HEK293 (cell line): Measurements from ENCODE around the gene PTPRG.
A peak's percentile ranks its signal among the peaks of the same experiment; 100 is the strongest.

Experiments used
- CTCF ChIA-PET: fragments of 350-600 bp; formaldehyde crosslinking; extraction: SDS; loops from one replicate; lab custom pipeline; 2021; ENCODE audit warnings: antibody characterized with exemption; lab: Yijun Ruan, JAX
- POLR2A ChIA-PET: fragments of 300-600 bp; formaldehyde crosslinking; extraction: SDS; loops from one replicate; lab custom pipeline; 2020; ENCODE audit warnings: antibody characterized with exemption, inconsistent platforms; lab: Yijun Ruan, JAX
- H3K27ac ChIP-seq: fragments of 200-500 bp; sonication (Bioruptor generic); 2 replicates; pipeline ENCODE4 v1.5.1; 2014; ENCODE audit warnings: low read depth, low read length, control low read depth, inconsistent platforms; ENCODE audit errors: extremely low read depth
- H3K36me3 ChIP-seq, 2 experiments: fragments of 200-500 bp in 1 of 2; sonication (Bioruptor generic) in 1 of 2; 1 replicate in 1 of 2; 2 replicates in 1 of 2; pipeline ENCODE4 v1.5.1; 2014 to 2017; ENCODE audit warnings: inconsistent platforms in 2 of 2, low read length in 2 of 2; ENCODE audit not compliant: control insufficient read depth in 2 of 2, insufficient read depth in 1 of 2
- H3K4me1 ChIP-seq: fragments of 200-500 bp; sonication (Bioruptor generic); 2 replicates; pipeline ENCODE4 v1.5.1; 2014; ENCODE audit warnings: mild to moderate bottlenecking, low read length, inconsistent platforms; ENCODE audit not compliant: control insufficient read depth, insufficient read depth
- H3K4me3 ChIP-seq: 2 replicates; pipeline ENCODE4 v1.5.1; 2011; ENCODE audit warnings: low read depth, mild to moderate bottlenecking, control low read depth, low read length, moderate library complexity
- H3K9me3 ChIP-seq: fragments of 200-500 bp; sonication (Bioruptor generic); 2 replicates; pipeline ENCODE4 v1.5.1; 2014; ENCODE audit warnings: low read depth, low read length, inconsistent platforms; ENCODE audit not compliant: control insufficient read depth, insufficient read depth
- FEZF1 ChIP-seq: fragments of 450-650 bp; formaldehyde crosslinking; IDR thresholded peaks from 2 replicates; pipeline ENCODE4 v1.5.1; 2016; ENCODE audit warnings: missing biosample characterization, missing genetic modification characterization
- INSM2 ChIP-seq: fragments of 450-650 bp; formaldehyde crosslinking; IDR thresholded peaks from 2 replicates; pipeline ENCODE4 v1.5.1; 2016; ENCODE audit warnings: missing biosample characterization, missing genetic modification characterization
- KLF17 ChIP-seq: fragments of 450-650 bp; formaldehyde crosslinking; IDR thresholded peaks from 2 replicates; pipeline ENCODE4 v1.5.1; 2016; ENCODE audit warnings: missing biosample characterization, missing genetic modification characterization
- PRDM6 ChIP-seq: fragments of 450-650 bp; formaldehyde crosslinking; IDR thresholded peaks from 2 replicates; pipeline ENCODE4 v1.5.1; 2017; ENCODE audit warnings: missing biosample characterization, missing genetic modification characterization
- REST ChIP-seq: fragments of 450-650 bp; formaldehyde crosslinking; IDR thresholded peaks from 2 replicates; pipeline ENCODE4 v1.5.1; 2016; ENCODE audit warnings: missing biosample characterization, missing genetic modification characterization
- SP2 ChIP-seq: fragments of 450-650 bp; formaldehyde crosslinking; IDR thresholded peaks from 2 replicates; pipeline ENCODE4 v1.5.1; 2016; ENCODE audit warnings: missing biosample characterization, missing genetic modification characterization
- SP7 ChIP-seq: fragments of 450-650 bp; formaldehyde crosslinking; IDR thresholded peaks from 2 replicates; pipeline ENCODE4 v1.5.1; 2016; ENCODE audit warnings: missing biosample characterization, missing genetic modification characterization
- ZBTB20 ChIP-seq: fragments of 450-650 bp; formaldehyde crosslinking; IDR thresholded peaks from 2 replicates; pipeline ENCODE4 v1.5.1; 2016; ENCODE audit warnings: missing biosample characterization, missing genetic modification characterization
- ZNF2 ChIP-seq: fragments of 450-650 bp; formaldehyde crosslinking; IDR thresholded peaks from 2 replicates; pipeline ENCODE4 v1.5.1; 2016; ENCODE audit warnings: missing biosample characterization, missing genetic modification characterization
- ZNF202 ChIP-seq: fragments of 450-650 bp; formaldehyde crosslinking; IDR thresholded peaks from 2 replicates; pipeline ENCODE4 v1.5.1; 2016; ENCODE audit warnings: missing biosample characterization, missing genetic modification characterization, borderline replicate concordance
- ZNF24 ChIP-seq: fragments of 450-650 bp; formaldehyde crosslinking; IDR thresholded peaks from 2 replicates; pipeline ENCODE4 v1.5.1; 2016; ENCODE audit warnings: missing biosample characterization, missing genetic modification characterization
- ZNF280D ChIP-seq: fragments of 450-650 bp; formaldehyde crosslinking; IDR thresholded peaks from 2 replicates; pipeline ENCODE4 v1.5.1; 2016; ENCODE audit warnings: missing biosample characterization, missing genetic modification characterization
- ZNF324 ChIP-seq: fragments of 450-650 bp; formaldehyde crosslinking; IDR thresholded peaks from 2 replicates; pipeline ENCODE4 v1.5.1; 2016; ENCODE audit warnings: missing biosample characterization, missing genetic modification characterization
- ZNF544 ChIP-seq: fragments of 450-650 bp; formaldehyde crosslinking; IDR thresholded peaks from 2 replicates; pipeline ENCODE4 v1.5.0; 2017; ENCODE audit warnings: missing biosample characterization, missing genetic modification characterization
- ZNF560 ChIP-seq: fragments of 450-650 bp; formaldehyde crosslinking; IDR thresholded peaks from 2 replicates; pipeline ENCODE4 v1.5.1; 2017; ENCODE audit warnings: missing biosample characterization, missing genetic modification characterization, borderline replicate concordance

Gene PTPRG

GRCh38 chr3:61687206-61687605 is 125.8 kb downstream of the PTPRG start:
- no peaks in the 10 kb centered on the region for H3K9me3 ChIP-seq
- peaks cover 8% of the 10 kb centered on the region; the same call in 1 of the 2 replicates for H3K4me1 ChIP-seq
- H3K4me3 ChIP-seq = no peak overlapping the region
- CTCF ChIA-PET = interaction anchor here (1.2 kb wide), 1 partner anchor 14 kb away, joined by 3 read pairs; no protein-coding TSS in a partner anchor
- H3K27ac ChIP-seq = no peak overlapping the region
- H3K36me3 ChIP-seq = no peaks in the 10 kb centered on the region
- TF ChIP-seq SP7 (tag by site-specific recombination) = no peak
- TF ChIP-seq ZNF2 (tag by site-specific recombination) = no peak
- TF ChIP-seq KLF17 (tag by site-specific recombination) = no peak
- TF ChIP-seq SP2 (tag by site-specific recombination) = no peak
- TF ChIP-seq ZNF544 (tag by site-specific recombination) = no peak
- TF ChIP-seq ZNF202 (tag by site-specific recombination) = no peak
- no peak for TF ChIP-seq ZBTB20 (tag by site-specific recombination)
- TF ChIP-seq ZNF24 (tag by site-specific recombination) = no peak
- TF ChIP-seq ZNF560 = no peak
- no peak for TF ChIP-seq INSM2 (tag by site-specific recombination)
- TF ChIP-seq ZNF280D (tag by site-specific recombination) = no peak
- no peak for TF ChIP-seq ZNF324
- TF ChIP-seq, all 188 proteins: peak for 0
- POLR2A ChIA-PET = no interaction called here

GRCh38 chr3:61687663-61688306 is 126.4 kb downstream of the PTPRG start:
- Histone ChIP-seq H3K27ac (no peak overlapping the region), H3K4me3 (no peak overlapping the region), H3K36me3 (no peaks in the 10 kb centered on the region), H3K4me1 (peaks cover 6% of the 10 kb centered on the region; the same call in 1 of the 2 replicates), H3K9me3 (no peaks in the 10 kb centered on the region)
- TF ChIP-seq REST (tag by site-specific recombination) (no peak), FEZF1 (tag by site-specific recombination) (peak; percentile 60; the same call in 1 of the 2 replicates), PRDM6 (tag by site-specific recombination) (peak; percentile 42; the same call in 1 of the 2 replicates)
- ChIA-PET CTCF (no interaction called here), POLR2A (no interaction called here)
